NB4 (cell line): ENCODE results near the gene JMJD7.

Experiments used
- DNase-seq: peaks from one replicate; pipeline ENCODE4 v3.0.0; 2010; ENCODE audit warnings: low read depth
- H3K4me3 ChIP-seq: one replicate; pipeline ENCODE4 v1.5.1; 2011; ENCODE audit warnings: mild to moderate bottlenecking, low read depth, low read length, moderate library complexity
- MYC ChIP-seq: IDR thresholded peaks from 2 replicates; pipeline ENCODE4 v1.6.1; 2011; ENCODE audit warnings: low read depth, low read length
- POLR2A ChIP-seq: IDR thresholded peaks from 2 replicates; pipeline ENCODE4 v1.6.1; 2011; ENCODE audit warnings: mild to moderate bottlenecking; ENCODE audit not compliant: insufficient read length; ENCODE audit errors: extremely low read depth
- TF ChIP-seq, protein P1 (sequence below): IDR thresholded peaks from one replicate; pipeline ENCODE4 v1.5.1; 2012; ENCODE audit warnings: low read depth, low read length
- TF ChIP-seq, protein P2 (sequence below): IDR thresholded peaks from 2 replicates; pipeline ENCODE4 v1.6.1; 2011; ENCODE audit warnings: low read depth, low read length

The JMJD7 gene

DNA sequence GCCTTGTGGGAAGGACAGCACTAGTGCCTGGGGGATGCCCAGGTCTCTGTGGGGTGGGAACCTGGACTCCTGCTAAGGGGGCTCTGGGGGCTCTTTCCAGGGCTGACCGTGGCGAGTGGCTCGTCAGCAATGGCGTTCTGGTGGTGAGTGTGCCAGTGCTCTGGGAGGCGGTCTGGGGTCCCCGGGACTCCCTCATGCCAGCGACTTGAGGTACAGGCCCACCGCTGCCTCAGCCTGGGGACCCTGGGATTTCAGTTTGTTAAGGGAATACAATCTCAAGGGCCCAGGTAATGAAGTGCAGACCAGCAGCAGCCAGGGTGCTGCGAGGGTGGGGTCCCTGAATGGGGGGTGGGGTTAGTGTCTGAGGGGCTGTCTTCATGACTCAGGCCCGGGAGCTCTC is 13.2 kb downstream of the JMJD7 start:
- H3K4me3 ChIP-seq, result no peak overlapping the region
- DNase-seq, result no peak
- no peak for TF ChIP-seq POLR2A
- TF ChIP-seq, protein P1, sequence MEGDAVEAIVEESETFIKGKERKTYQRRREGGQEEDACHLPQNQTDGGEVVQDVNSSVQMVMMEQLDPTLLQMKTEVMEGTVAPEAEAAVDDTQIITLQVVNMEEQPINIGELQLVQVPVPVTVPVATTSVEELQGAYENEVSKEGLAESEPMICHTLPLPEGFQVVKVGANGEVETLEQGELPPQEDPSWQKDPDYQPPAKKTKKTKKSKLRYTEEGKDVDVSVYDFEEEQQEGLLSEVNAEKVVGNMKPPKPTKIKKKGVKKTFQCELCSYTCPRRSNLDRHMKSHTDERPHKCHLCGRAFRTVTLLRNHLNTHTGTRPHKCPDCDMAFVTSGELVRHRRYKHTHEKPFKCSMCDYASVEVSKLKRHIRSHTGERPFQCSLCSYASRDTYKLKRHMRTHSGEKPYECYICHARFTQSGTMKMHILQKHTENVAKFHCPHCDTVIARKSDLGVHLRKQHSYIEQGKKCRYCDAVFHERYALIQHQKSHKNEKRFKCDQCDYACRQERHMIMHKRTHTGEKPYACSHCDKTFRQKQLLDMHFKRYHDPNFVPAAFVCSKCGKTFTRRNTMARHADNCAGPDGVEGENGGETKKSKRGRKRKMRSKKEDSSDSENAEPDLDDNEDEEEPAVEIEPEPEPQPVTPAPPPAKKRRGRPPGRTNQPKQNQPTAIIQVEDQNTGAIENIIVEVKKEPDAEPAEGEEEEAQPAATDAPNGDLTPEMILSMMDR, result no peak
- TF ChIP-seq, protein P2, sequence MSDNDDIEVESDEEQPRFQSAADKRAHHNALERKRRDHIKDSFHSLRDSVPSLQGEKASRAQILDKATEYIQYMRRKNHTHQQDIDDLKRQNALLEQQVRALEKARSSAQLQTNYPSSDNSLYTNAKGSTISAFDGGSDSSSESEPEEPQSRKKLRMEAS, result no peak
- TF ChIP-seq MYC, result no peak

DNA sequence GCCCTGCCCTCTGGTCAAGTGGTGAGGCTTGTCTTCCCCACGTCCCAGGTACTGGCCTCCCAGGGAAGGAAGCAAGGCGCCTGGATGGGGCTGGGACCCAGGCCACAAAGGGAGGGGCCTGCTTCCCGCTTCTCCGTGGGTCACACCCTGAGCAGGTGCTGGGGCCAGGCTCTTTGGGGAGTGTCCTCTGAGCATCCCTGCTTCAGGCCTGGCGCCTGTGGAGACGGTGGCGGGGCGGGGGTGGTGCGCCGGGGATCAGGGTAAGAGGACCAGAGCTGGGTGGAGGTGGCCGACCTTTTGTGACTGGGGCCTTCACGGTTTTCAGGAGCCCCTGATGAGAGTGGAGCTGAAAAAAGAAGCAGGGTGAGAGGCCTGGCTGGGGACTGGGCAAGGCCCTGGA is 14.3 kb downstream of the JMJD7 start:
- no peak for DNase-seq
- H3K4me3 ChIP-seq, result no peak overlapping the region
- TF ChIP-seq POLR2A, result no peak
- no peak for TF ChIP-seq MYC

DNA sequence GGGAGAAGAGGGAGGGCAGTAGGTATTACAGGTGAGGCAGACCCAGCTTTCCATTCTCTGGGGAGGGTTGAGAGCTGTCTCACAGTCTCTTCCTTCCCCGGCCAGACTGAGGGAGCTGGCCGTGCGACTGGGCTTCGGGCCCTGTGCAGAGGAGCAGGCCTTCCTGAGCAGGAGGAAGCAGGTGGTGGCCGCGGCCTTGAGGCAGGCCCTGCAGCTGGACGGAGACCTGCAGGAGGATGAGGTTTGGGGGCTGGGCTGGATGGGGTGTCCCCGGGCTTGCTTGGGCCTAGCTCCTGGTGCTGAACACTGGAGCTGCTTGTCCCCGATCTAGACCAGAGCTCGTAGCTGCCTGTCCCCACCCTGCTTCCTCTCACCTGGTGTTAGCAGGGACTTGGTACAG is 15.7 kb downstream of the JMJD7 start:
- H3K4me3 ChIP-seq, result no peak overlapping the region
- TF ChIP-seq POLR2A (no peak), MYC (no peak)
- TF ChIP-seq, protein P1, result no peak
- TF ChIP-seq, protein P2, result no peak
- DNase-seq, result no peak

DNA sequence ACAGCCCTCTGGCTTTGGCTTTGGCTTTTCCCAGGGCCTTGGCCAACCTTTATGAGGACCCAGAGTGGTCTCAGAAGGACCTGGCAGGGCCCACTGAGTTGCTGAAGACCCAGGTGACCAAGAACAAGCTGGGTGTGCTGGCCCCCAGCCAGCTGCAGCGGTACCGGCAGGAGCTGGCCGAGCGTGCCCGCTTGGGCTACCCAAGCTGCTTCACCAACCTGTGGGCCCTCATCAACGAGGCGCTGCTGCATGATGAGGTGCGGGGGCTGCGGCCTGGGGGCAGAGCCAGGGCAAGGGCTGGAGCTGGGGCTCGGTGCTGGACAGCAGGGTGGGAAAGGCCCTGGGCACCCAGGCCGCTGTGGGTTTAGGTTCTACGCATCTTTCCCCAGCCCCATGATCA is 16.9 kb downstream of the JMJD7 start:
- no peak for DNase-seq
- TF ChIP-seq POLR2A (no peak), MYC (no peak)
- TF ChIP-seq, protein P1, result no peak
- TF ChIP-seq, protein P2, result no peak
- no peak overlapping the region for H3K4me3 ChIP-seq

DNA sequence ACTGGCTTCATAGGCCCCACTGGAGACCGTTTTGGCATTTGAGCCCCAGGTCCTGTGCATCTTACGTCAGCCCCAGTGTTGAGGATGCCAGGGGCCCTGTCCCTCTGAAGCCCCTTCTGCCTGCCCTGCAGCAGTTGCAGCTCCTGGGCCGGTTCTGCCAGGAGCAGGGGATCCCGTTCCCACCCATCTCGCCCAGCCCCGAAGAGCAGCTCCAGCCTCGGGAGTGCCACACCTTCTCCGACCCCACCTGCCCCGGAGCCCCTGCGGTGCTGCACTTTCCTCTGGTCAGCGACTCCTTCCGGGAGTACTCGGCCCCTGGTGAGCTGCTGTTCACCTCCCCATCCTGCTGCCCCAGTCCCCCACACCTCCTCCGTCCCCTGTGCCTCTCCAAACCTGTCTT is 19.3 kb downstream of the JMJD7 start:
- no peak overlapping the region for H3K4me3 ChIP-seq
- TF ChIP-seq MYC (no peak), POLR2A (no peak)
- TF ChIP-seq, protein P2, result no peak
- TF ChIP-seq, protein P1, result no peak
- no peak for DNase-seq

DNA sequence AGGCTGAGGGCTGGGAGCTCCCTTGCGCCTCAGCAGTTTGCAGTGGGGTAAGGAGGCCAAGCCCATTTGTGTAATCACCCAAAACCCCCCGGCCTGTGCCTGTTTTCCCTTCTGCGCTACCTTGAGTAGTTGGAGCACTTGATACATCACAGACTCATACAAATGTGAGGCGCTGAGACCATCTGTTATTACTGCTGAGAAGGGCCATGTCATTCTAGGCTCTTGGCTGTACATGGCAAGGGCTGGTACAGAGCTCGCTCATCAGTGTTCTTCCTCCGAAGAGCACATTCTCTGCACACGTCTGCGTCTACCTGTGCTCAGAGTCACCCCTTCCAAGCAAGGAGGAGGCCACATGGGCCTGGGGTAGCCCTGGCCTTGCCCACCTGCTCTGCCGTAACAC is 20.1 kb downstream of the JMJD7 start:
- DNase-seq, result no peak
- H3K4me3 ChIP-seq, result no peak overlapping the region
- TF ChIP-seq, protein P2, result no peak
- TF ChIP-seq, protein P1, result no peak
- TF ChIP-seq POLR2A, result no peak
